ENCODE data around the gene ISLR.
A peak's percentile ranks its signal among the peaks of the same experiment; 100 is the strongest.

The ISLR gene

GRCh38 chr15:74194572-74195559 lies 21.4 kb downstream of the ISLR start:
- H3K9me3 ChIP-seq (ENCODE audit: control insufficient read depth, low read length), result no peaks in the 10 kb centered on the region
- H4K91ac ChIP-seq (ENCODE audit: low read length), result peak overlapping the region; percentile 54
- peaks cover 0 to 32% of the 10 kb centered on the region in 2 experiments for H3K36me3 ChIP-seq (ENCODE audit: control insufficient read depth in 1 of 2, insufficient read depth in 2 of 2, low read depth in 1 of 2, low read length in 2 of 2)
- no peak overlapping the region for H2BK5ac ChIP-seq (ENCODE audit: low read depth, low read length, poor library complexity, severe bottlenecking)
- H3K14ac ChIP-seq (ENCODE audit: low read length in 2 of 2), result no peak overlapping the region
- H3K4me3 ChIP-seq (ENCODE audit: insufficient read depth in 1 of 2, low read depth in 1 of 2, low read length in 2 of 2), result no peak overlapping the region
- no peak overlapping the region for H3K4ac ChIP-seq (ENCODE audit: low read depth in 1 of 2, low read length in 2 of 2)
- peak overlapping the region in 1 of 2 experiments; percentile 24 for H3K18ac ChIP-seq (ENCODE audit: low read depth in 1 of 2, low read length in 2 of 2)
- H3K27me3 ChIP-seq (ENCODE audit: control insufficient read depth in 1 of 2, insufficient read depth in 1 of 2, low read length in 2 of 2), result no peaks in the 10 kb centered on the region
- H2BK120ac ChIP-seq (ENCODE audit: low read depth, low read length), result no peak overlapping the region
- no peak overlapping the region for H3K23ac ChIP-seq (ENCODE audit: low read length in 2 of 2)
- peaks cover 4% of the 10 kb centered on the region for H3K79me1 ChIP-seq (replicated peaks; ENCODE audit: low read length, poor library complexity, severe bottlenecking)
- no peak overlapping the region for H2BK15ac ChIP-seq (ENCODE audit: low read depth, poor library complexity, severe bottlenecking)
- no peak for DNase-seq
- peak overlapping the region in 1 of 2 experiments; percentile 24 for H2BK12ac ChIP-seq (ENCODE audit: low read length in 2 of 2)
- H2AFZ ChIP-seq (ENCODE audit: low read depth, low read length), result no peak overlapping the region
- H2AK5ac ChIP-seq (ENCODE audit: low read length, severe bottlenecking), result no peak overlapping the region
- no peak overlapping the region for H3K27ac ChIP-seq (ENCODE audit: low read length, poor library complexity, severe bottlenecking)
- 98% methylated on average over 13 of the region's 13 CpGs for WGBS
- no peak overlapping the region for H3K4me2 ChIP-seq (ENCODE audit: low read length, poor library complexity, severe bottlenecking)
- no peak overlapping the region for H4K8ac ChIP-seq (ENCODE audit: low read length)
- peaks cover 43% of the 10 kb centered on the region for H3K4me1 ChIP-seq (ENCODE audit: control insufficient read depth, insufficient read depth, low read depth, low read length)
- H3K9ac ChIP-seq (ENCODE audit: low read length), result no peak overlapping the region

- H3K18ac ChIP-seq (ENCODE audit: low read depth in 1 of 2, low read length in 2 of 2), result peak overlapping the region in 1 of 2 experiments; percentile 71
- no peak overlapping the region for H2AK5ac ChIP-seq (ENCODE audit: low read length, severe bottlenecking)
- DNase-seq, result peak; percentile 91
- peak overlapping the region in 1 of 2 experiments; percentile 87 for H3K14ac ChIP-seq (ENCODE audit: low read length in 2 of 2)
- H2BK5ac ChIP-seq (ENCODE audit: low read depth, low read length, poor library complexity, severe bottlenecking), result no peak overlapping the region
- peaks cover 0 to 25% of the 10 kb centered on the region in 2 experiments for H3K36me3 ChIP-seq (ENCODE audit: control insufficient read depth in 1 of 2, insufficient read depth in 2 of 2, low read depth in 1 of 2, low read length in 2 of 2)
- WGBS, result 16% methylated on average over 7 of the region's 7 CpGs
- H2BK15ac ChIP-seq (ENCODE audit: low read depth, poor library complexity, severe bottlenecking), result no peak overlapping the region
- H2AFZ ChIP-seq (ENCODE audit: low read depth, low read length), result no peak overlapping the region
- H3K27me3 ChIP-seq (ENCODE audit: control insufficient read depth in 1 of 2, insufficient read depth in 1 of 2, low read length in 2 of 2), result no peaks in the 10 kb centered on the region
- peaks cover 4% of the 10 kb centered on the region for H3K79me1 ChIP-seq (replicated peaks; ENCODE audit: low read length, poor library complexity, severe bottlenecking)
- no peak overlapping the region for H3K27ac ChIP-seq (ENCODE audit: low read length, poor library complexity, severe bottlenecking)
- H3K23ac ChIP-seq (ENCODE audit: low read length in 2 of 2), result no peak overlapping the region
- H2BK120ac ChIP-seq (ENCODE audit: low read depth, low read length), result no peak overlapping the region
- H4K91ac ChIP-seq (ENCODE audit: low read length), result peak overlapping the region; percentile 18
- H4K8ac ChIP-seq (ENCODE audit: low read length), result no peak overlapping the region
- no peak overlapping the region for H3K4me2 ChIP-seq (ENCODE audit: low read length, poor library complexity, severe bottlenecking)
- H3K4me3 ChIP-seq (ENCODE audit: insufficient read depth in 1 of 2, low read depth in 1 of 2, low read length in 2 of 2), result no peak overlapping the region
- peak overlapping the region in 1 of 2 experiments; percentile 77 for H2BK12ac ChIP-seq (ENCODE audit: low read length in 2 of 2)
- no peak overlapping the region for H3K4ac ChIP-seq (ENCODE audit: low read depth in 1 of 2, low read length in 2 of 2)
- H3K4me1 ChIP-seq (ENCODE audit: control insufficient read depth, insufficient read depth, low read depth, low read length), result peaks cover 53% of the 10 kb centered on the region
- no peaks in the 10 kb centered on the region for H3K9me3 ChIP-seq (ENCODE audit: control insufficient read depth, low read length)
- H3K9ac ChIP-seq (ENCODE audit: low read length), result no peak overlapping the region
Observed at GRCh38 chr15:74196175-74196574, 22.7 kb downstream of the ISLR start.

GRCh38 chr15:74197176-74197965 lies 23.9 kb downstream of the ISLR start:
- Histone ChIP-seq H3K27ac (ENCODE audit: low read length, poor library complexity, severe bottlenecking) (no peak overlapping the region), H2BK12ac (ENCODE audit: low read length in 2 of 2) (peak overlapping the region in 1 of 2 experiments; percentile 48), H2BK15ac (ENCODE audit: low read depth, poor library complexity, severe bottlenecking) (no peak overlapping the region), H4K8ac (ENCODE audit: low read length) (no peak overlapping the region), H3K9ac (ENCODE audit: low read length) (no peak overlapping the region), H3K4me3 (ENCODE audit: insufficient read depth in 1 of 2, low read depth in 1 of 2, low read length in 2 of 2) (no peak overlapping the region), H3K4me2 (ENCODE audit: low read length, poor library complexity, severe bottlenecking) (no peak overlapping the region), H3K79me1 (replicated peaks; ENCODE audit: low read length, poor library complexity, severe bottlenecking) (peaks cover 7% of the 10 kb centered on the region), H4K91ac (ENCODE audit: low read length) (no peak overlapping the region), H2BK120ac (ENCODE audit: low read depth, low read length) (no peak overlapping the region), H3K4me1 (ENCODE audit: control insufficient read depth, insufficient read depth, low read depth, low read length) (peaks cover 62% of the 10 kb centered on the region), H2AK5ac (ENCODE audit: low read length, severe bottlenecking) (peak overlapping the region; percentile 51), H3K14ac (ENCODE audit: low read length in 2 of 2) (peak overlapping the region in 1 of 2 experiments; percentile 35), H3K23ac (ENCODE audit: low read length in 2 of 2) (no peak overlapping the region), H3K9me3 (ENCODE audit: control insufficient read depth, low read length) (no peaks in the 10 kb centered on the region), H2BK5ac (ENCODE audit: low read depth, low read length, poor library complexity, severe bottlenecking) (no peak overlapping the region), H3K4ac (ENCODE audit: low read depth in 1 of 2, low read length in 2 of 2) (peak overlapping the region in 1 of 2 experiments; percentile 63), H3K18ac (ENCODE audit: low read depth in 1 of 2, low read length in 2 of 2) (peak overlapping the region in 1 of 2 experiments; percentile 71), H3K27me3 (ENCODE audit: control insufficient read depth in 1 of 2, insufficient read depth in 1 of 2, low read length in 2 of 2) (no peaks in the 10 kb centered on the region), H2AFZ (ENCODE audit: low read depth, low read length) (no peak overlapping the region), H3K36me3 (ENCODE audit: control insufficient read depth in 1 of 2, insufficient read depth in 2 of 2, low read depth in 1 of 2, low read length in 2 of 2) (peaks cover 0 to 17% of the 10 kb centered on the region in 2 experiments)
- WGBS, result 97% methylated on average over 5 of the region's 9 CpGs
- no peak for DNase-seq

GRCh38 chr15:74199297-74199652 lies 25.8 kb downstream of the ISLR start:
- Histone ChIP-seq H3K18ac (ENCODE audit: low read depth in 1 of 2, low read length in 2 of 2) (peak overlapping the region in 1 of 2 experiments; percentile 21), H3K4ac (ENCODE audit: low read depth in 1 of 2, low read length in 2 of 2) (no peak overlapping the region), H3K23ac (ENCODE audit: low read length in 2 of 2) (no peak overlapping the region), H2BK12ac (ENCODE audit: low read length in 2 of 2) (peak overlapping the region in 1 of 2 experiments; percentile 21), H3K36me3 (ENCODE audit: control insufficient read depth in 1 of 2, insufficient read depth in 2 of 2, low read depth in 1 of 2, low read length in 2 of 2) (peaks cover 0 to 15% of the 10 kb centered on the region in 2 experiments), H2BK120ac (ENCODE audit: low read depth, low read length) (no peak overlapping the region), H3K9me3 (ENCODE audit: control insufficient read depth, low read length) (no peaks in the 10 kb centered on the region), H4K91ac (ENCODE audit: low read length) (no peak overlapping the region), H3K9ac (ENCODE audit: low read length) (no peak overlapping the region), H2BK15ac (ENCODE audit: low read depth, poor library complexity, severe bottlenecking) (no peak overlapping the region), H2BK5ac (ENCODE audit: low read depth, low read length, poor library complexity, severe bottlenecking) (no peak overlapping the region), H3K4me2 (ENCODE audit: low read length, poor library complexity, severe bottlenecking) (no peak overlapping the region), H3K14ac (ENCODE audit: low read length in 2 of 2) (peak overlapping the region in 1 of 2 experiments; percentile 29), H3K4me1 (ENCODE audit: control insufficient read depth, insufficient read depth, low read depth, low read length) (peaks cover 71% of the 10 kb centered on the region), H3K27ac (ENCODE audit: low read length, poor library complexity, severe bottlenecking) (no peak overlapping the region), H4K8ac (ENCODE audit: low read length) (no peak overlapping the region), H3K79me1 (replicated peaks; ENCODE audit: low read length, poor library complexity, severe bottlenecking) (peaks cover 7% of the 10 kb centered on the region), H2AK5ac (ENCODE audit: low read length, severe bottlenecking) (no peak overlapping the region), H3K27me3 (ENCODE audit: control insufficient read depth in 1 of 2, insufficient read depth in 1 of 2, low read length in 2 of 2) (no peaks in the 10 kb centered on the region), H3K4me3 (ENCODE audit: insufficient read depth in 1 of 2, low read depth in 1 of 2, low read length in 2 of 2) (no peak overlapping the region), H2AFZ (ENCODE audit: low read depth, low read length) (no peak overlapping the region)
- WGBS, result 96% methylated on average over 6 of the region's 6 CpGs
- no peak for DNase-seq
